MM.1S (cell line): ENCODE measurements around the gene CBFA2T3.

Experiments
- CTCF ChIP-seq: fragments of 300-600 bp; sonication (generic); IDR thresholded peaks from 2 replicates; pipeline ENCODE4 v1.5.1; 2016; ENCODE audit warnings: antibody characterized with exemption, low read length, mixed read lengths
- EZH2phosphoT487 ChIP-seq: fragments of 300-600 bp; sonication (generic); IDR thresholded peaks from 2 replicates; pipeline ENCODE4 v1.6.1; 2018; ENCODE audit warnings: antibody characterized with exemption, low read length

- TF ChIP-seq CTCF, result no peak
- no peak for TF ChIP-seq EZH2phosphoT487
Measured at GRCh38 chr16:88854306-88855111, 122.5 kb downstream of the CBFA2T3 start.
